ENCODE data around the gene FHOD3.
"Not testable (repeated sequence)": the region's sequence is repeated elsewhere in the genome, so short reads cannot be mapped to it uniquely, and the experiment has no call there.

FHOD3 gene

DNA sequence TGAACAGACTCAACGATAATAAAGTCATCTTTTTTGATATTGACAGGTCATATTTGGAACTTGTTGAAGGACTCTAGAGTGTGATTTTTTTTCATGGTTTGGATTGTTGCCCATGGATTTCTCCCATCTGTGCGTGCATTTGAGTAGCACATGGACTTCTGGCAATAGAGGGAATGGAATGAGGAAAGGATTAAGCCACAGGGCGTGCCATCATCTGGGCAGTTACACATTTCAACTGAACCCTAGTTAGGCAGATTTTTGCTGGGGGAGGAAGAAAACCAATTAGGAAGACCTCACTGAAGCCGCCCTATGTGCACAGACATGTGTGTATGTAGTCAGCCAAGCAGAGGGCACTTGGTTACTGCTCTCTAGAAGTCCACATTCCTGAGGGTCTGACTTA lies 458.7 kb downstream of the FHOD3 start:
- no peak overlapping the region for H3K27ac ChIP-seq (ENCODE audit: low read depth, low read length)
- H3K9ac ChIP-seq (ENCODE audit: low read depth, low read length), result no peak overlapping the region
- H3K9me3 ChIP-seq (ENCODE audit: control insufficient read depth, insufficient read depth, low read length), result no peaks in the 10 kb centered on the region
- no peaks in the 10 kb centered on the region for H3K4me1 ChIP-seq (ENCODE audit: control insufficient read depth, insufficient read depth, low read length)
- H3K4me3 ChIP-seq (ENCODE audit: low read depth, low read length), result no peak overlapping the region
- no peaks in the 10 kb centered on the region for H3K36me3 ChIP-seq (ENCODE audit: control insufficient read depth, insufficient read depth, low read length)
- H3K27me3 ChIP-seq (ENCODE audit: control insufficient read depth, insufficient read depth, low read length), result no peaks in the 10 kb centered on the region

DNA sequence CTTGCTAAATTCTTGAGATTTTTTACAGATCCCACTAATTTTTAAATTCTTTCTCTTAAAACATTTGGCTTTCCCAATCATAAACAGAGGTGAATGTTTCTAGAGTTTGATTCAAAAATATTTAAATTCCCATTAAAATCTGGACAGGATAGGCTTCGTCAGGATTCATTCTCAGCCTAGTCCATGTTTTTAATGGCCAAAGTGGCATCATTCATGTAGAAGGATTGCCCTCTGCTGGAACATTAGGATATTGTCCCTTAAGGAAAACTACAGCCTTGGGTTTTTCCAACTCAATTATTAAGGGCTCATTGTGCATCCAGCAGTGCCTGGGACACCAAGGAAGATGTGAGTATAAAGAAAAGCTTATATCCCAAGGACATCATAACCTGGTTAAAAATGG lies 459.6 kb downstream of the FHOD3 start:
- no peaks in the 10 kb centered on the region for H3K9me3 ChIP-seq (ENCODE audit: control insufficient read depth, insufficient read depth, low read length)
- no peak overlapping the region for H3K27ac ChIP-seq (ENCODE audit: low read depth, low read length)
- no peak overlapping the region for H3K9ac ChIP-seq (ENCODE audit: low read depth, low read length)
- no peaks in the 10 kb centered on the region for H3K36me3 ChIP-seq (ENCODE audit: control insufficient read depth, insufficient read depth, low read length)
- H3K4me3 ChIP-seq (ENCODE audit: low read depth, low read length), result no peak overlapping the region
- H3K4me1 ChIP-seq (ENCODE audit: control insufficient read depth, insufficient read depth, low read length), result no peaks in the 10 kb centered on the region
- H3K27me3 ChIP-seq (ENCODE audit: control insufficient read depth, insufficient read depth, low read length), result no peaks in the 10 kb centered on the region

DNA sequence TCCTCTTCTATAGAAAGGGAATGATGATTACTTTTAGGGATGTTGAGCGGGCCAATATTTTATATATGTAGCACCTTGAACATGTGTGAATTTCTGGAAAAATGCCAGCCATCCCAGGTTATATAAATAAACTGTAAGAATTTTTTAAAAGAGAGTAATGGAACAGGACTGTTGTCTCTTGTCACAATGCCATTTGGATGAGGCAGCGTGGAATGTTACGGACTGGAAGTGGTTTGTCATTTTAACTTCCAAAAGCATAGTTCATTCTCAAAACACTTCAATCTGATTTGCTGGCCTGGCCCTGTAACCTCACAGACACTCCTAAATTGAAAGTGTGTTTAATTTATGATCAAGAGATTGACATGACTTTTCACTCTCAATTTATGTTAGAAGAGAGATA lies 460.5 kb downstream of the FHOD3 start:
- H3K9me3 ChIP-seq (ENCODE audit: control insufficient read depth, insufficient read depth, low read length), result no peaks in the 10 kb centered on the region
- no peak overlapping the region for H3K4me3 ChIP-seq (ENCODE audit: low read depth, low read length)
- no peaks in the 10 kb centered on the region for H3K36me3 ChIP-seq (ENCODE audit: control insufficient read depth, insufficient read depth, low read length)
- no peak overlapping the region for H3K27ac ChIP-seq (ENCODE audit: low read depth, low read length)
- H3K27me3 ChIP-seq (ENCODE audit: control insufficient read depth, insufficient read depth, low read length), result no peaks in the 10 kb centered on the region
- no peaks in the 10 kb centered on the region for H3K4me1 ChIP-seq (ENCODE audit: control insufficient read depth, insufficient read depth, low read length)
- H3K9ac ChIP-seq (ENCODE audit: low read depth, low read length), result no peak overlapping the region

DNA sequence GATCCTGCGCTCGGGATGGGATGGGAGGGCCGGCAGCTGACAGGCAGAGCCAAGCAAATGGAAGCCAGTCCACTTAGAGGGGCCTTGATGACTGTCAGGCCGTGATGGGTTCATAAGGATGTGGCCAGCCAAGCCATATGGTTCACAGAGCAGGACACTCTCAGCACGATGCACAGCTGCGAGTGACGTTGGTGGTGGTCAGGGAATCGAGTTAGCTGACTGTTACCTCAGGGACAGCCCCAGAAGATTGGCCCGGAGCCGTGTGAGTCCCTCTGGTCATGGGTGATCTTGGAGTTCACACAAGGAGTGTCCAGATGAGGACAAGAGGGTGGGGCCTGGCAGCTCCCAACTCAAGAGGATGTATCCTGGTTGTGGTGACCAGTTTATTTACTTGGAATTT lies 461.1 kb downstream of the FHOD3 start:
- H3K9ac ChIP-seq (ENCODE audit: low read depth, low read length), result no peak overlapping the region
- no peaks in the 10 kb centered on the region for H3K9me3 ChIP-seq (ENCODE audit: control insufficient read depth, insufficient read depth, low read length)
- H3K27ac ChIP-seq (ENCODE audit: low read depth, low read length), result no peak overlapping the region
- H3K36me3 ChIP-seq (ENCODE audit: control insufficient read depth, insufficient read depth, low read length), result no peaks in the 10 kb centered on the region
- H3K27me3 ChIP-seq (ENCODE audit: control insufficient read depth, insufficient read depth, low read length), result no peaks in the 10 kb centered on the region
- H3K4me3 ChIP-seq (ENCODE audit: low read depth, low read length), result no peak overlapping the region
- no peaks in the 10 kb centered on the region for H3K4me1 ChIP-seq (ENCODE audit: control insufficient read depth, insufficient read depth, low read length)

DNA sequence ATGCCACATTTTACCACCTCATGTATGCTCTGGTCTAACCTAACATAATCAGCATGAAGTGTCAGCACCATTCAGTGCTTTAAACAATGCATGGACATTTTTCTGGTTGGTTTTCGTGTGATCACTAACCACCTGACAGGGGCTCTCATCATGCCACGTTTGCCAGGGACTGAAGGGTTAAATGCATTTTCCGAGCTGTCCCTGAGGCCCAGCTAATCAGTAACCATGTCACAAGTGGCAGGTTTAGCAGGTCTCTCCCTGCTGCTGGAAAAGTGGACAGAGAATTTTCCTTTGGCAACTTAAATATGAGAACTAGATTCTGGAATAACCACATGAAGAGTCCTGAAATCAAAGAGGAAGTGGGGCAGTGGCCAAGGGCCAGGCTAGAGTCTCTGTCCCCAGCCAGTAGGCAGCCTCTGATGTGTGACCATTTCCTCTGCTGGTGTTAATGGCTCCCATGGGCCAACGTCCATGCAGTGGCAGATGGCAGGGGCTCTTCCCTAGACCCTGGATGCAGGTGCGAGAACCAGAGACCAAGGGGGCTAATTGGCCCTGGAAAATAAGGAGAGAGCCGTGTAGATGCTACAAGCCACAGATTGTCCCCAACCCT lies 461.8 kb downstream of the FHOD3 start:
- Histone ChIP-seq H3K36me3 (ENCODE audit: control insufficient read depth, insufficient read depth, low read length) (no peaks in the 10 kb centered on the region), H3K9me3 (ENCODE audit: control insufficient read depth, insufficient read depth, low read length) (no peaks in the 10 kb centered on the region), H3K4me3 (ENCODE audit: low read depth, low read length) (no peak overlapping the region), H3K27ac (ENCODE audit: low read depth, low read length) (no peak overlapping the region), H3K9ac (ENCODE audit: low read depth, low read length) (no peak overlapping the region), H3K27me3 (ENCODE audit: control insufficient read depth, insufficient read depth, low read length) (no peaks in the 10 kb centered on the region), H3K4me1 (ENCODE audit: control insufficient read depth, insufficient read depth, low read length) (no peaks in the 10 kb centered on the region)

DNA sequence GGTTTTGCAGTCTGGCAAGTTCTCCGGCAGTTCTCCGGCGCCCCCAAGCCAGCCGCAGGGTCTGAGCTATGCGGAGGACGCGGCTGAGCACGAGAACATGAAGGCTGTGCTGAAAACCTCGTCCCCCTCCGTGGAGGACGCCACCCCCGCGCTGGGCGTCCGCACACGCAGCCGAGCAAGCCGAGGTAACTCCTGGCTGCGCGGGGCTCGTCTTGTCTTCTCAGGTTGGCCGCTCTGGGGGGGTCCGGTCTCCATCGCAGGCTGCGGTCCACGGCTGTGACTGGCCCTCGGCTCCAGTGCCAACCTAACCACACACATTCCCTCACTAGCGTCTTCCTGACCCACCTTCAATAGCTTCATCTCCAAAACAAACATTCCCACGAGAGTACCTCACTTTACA lies 463.1 kb downstream of the FHOD3 start:
- Histone ChIP-seq H3K27ac (ENCODE audit: low read depth, low read length) (no peak overlapping the region), H3K9me3 (ENCODE audit: control insufficient read depth, insufficient read depth, low read length) (no peaks in the 10 kb centered on the region), H3K4me1 (ENCODE audit: control insufficient read depth, insufficient read depth, low read length) (no peaks in the 10 kb centered on the region), H3K4me3 (ENCODE audit: low read depth, low read length) (no peak overlapping the region), H3K36me3 (ENCODE audit: control insufficient read depth, insufficient read depth, low read length) (no peaks in the 10 kb centered on the region), H3K27me3 (ENCODE audit: control insufficient read depth, insufficient read depth, low read length) (no peaks in the 10 kb centered on the region), H3K9ac (ENCODE audit: low read depth, low read length) (no peak overlapping the region)

DNA sequence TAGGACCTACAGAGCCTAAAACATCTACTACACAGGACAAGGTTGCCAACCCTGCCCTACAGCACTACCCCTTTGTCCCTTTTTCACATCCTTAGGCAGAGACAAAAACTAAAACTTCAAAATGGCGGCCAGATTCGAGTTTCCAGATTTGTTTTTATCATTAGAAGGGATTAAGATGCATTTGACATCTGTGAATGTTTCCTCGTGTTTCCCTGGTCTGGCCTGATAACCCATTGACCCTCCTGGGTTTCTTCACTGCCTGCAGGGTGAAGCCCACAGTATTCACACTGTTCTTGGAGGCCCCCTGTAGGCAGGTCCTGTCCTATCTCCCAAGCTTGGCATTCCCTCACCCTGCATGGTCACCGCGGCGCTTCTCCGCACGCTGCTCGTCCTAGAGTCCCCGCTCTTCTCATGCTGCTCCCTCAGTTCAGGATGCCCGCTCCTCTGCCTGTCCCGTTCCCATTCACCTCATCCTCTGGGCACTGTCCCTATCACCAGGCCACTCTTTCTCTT lies 463.7 kb downstream of the FHOD3 start:
- H3K27me3 ChIP-seq (ENCODE audit: control insufficient read depth, insufficient read depth, low read length), result no peaks in the 10 kb centered on the region
- no peaks in the 10 kb centered on the region for H3K36me3 ChIP-seq (ENCODE audit: control insufficient read depth, insufficient read depth, low read length)
- H3K9me3 ChIP-seq (ENCODE audit: control insufficient read depth, insufficient read depth, low read length), result no peaks in the 10 kb centered on the region
- H3K4me1 ChIP-seq (ENCODE audit: control insufficient read depth, insufficient read depth, low read length), result no peaks in the 10 kb centered on the region
- no peak overlapping the region for H3K27ac ChIP-seq (ENCODE audit: low read depth, low read length)
- no peak overlapping the region for H3K9ac ChIP-seq (ENCODE audit: low read depth, low read length)
- H3K4me3 ChIP-seq (ENCODE audit: low read depth, low read length), result no peak overlapping the region

DNA sequence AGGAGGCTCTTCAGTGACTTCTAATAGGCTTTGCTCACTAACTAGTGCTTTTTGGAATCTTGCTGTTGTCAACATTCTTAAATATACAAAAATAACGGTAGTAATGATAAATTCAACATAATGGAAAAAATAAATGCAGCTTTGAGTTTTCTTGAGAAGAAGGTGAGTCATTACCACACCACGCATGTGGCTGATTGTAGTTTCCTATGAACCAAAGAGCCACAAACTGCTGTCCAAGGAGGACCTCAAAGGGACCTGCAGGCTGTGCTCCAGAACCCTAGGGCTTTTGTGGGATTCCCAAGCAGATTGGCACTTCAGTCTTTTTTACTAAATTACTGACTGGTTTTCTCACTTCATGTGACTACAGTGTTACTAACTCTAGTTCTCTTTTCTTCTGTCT lies 464.6 kb downstream of the FHOD3 start:
- H3K27me3 ChIP-seq (ENCODE audit: control insufficient read depth, insufficient read depth, low read length), result no peaks in the 10 kb centered on the region
- no peaks in the 10 kb centered on the region for H3K9me3 ChIP-seq (ENCODE audit: control insufficient read depth, insufficient read depth, low read length)
- H3K4me1 ChIP-seq (ENCODE audit: control insufficient read depth, insufficient read depth, low read length), result no peaks in the 10 kb centered on the region

DNA sequence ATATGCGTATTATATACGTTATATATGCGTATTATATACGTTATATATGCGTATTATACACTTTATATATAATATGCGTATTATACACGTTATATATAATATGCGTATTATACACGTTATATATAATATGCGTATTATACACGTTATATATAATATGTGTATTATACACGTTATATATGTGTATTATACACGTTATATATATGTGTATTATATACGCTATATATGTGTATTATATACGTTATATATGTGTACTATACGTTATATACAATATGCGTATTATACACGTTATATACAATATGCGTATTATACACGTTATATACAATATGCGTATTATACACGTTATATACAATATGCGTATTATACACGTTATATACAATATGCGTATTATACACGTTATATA lies 465.5 kb downstream of the FHOD3 start:
- H3K4me3 ChIP-seq (ENCODE audit: low read depth, low read length); H3K4me1 ChIP-seq (ENCODE audit: control insufficient read depth, insufficient read depth, low read length); H3K36me3 ChIP-seq (ENCODE audit: control insufficient read depth, insufficient read depth, low read length); H3K9ac ChIP-seq (ENCODE audit: low read depth, low read length); H3K27me3 ChIP-seq (ENCODE audit: control insufficient read depth, insufficient read depth, low read length); H3K27ac ChIP-seq (ENCODE audit: low read depth, low read length); H3K9me3 ChIP-seq (ENCODE audit: control insufficient read depth, insufficient read depth, low read length): not testable (repeated sequence)

More for the DNA sequence above, 464.6 kb downstream of the FHOD3 start:
- no peaks in the 10 kb centered on the region for H3K36me3 ChIP-seq (ENCODE audit: control insufficient read depth, insufficient read depth, low read length)
- H3K9ac ChIP-seq (ENCODE audit: low read depth, low read length), result no peak overlapping the region
- H3K4me3 ChIP-seq (ENCODE audit: low read depth, low read length), result no peak overlapping the region
- H3K27ac ChIP-seq (ENCODE audit: low read depth, low read length), result no peak overlapping the region

DNA sequence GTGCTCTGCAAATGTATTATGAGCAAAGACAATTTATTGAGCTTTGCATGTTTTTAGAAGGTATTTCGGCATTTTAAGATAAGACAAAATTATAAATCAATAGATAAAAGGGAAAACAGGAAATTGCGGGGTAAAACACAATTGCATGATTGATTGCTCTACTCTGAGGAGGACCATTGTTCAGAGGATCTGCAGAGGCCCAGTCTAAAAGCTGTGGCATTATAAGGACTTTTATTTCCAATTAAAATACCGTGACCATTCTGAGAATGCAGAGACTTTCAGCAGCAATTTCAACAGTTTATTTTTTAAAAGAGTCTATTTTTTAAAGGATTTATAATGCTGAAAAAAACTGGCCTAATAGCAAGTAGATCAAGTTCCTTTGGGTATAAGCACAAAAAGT lies 469.3 kb downstream of the FHOD3 start:
- Histone ChIP-seq H3K36me3 (ENCODE audit: control insufficient read depth, insufficient read depth, low read length) (no peaks in the 10 kb centered on the region), H3K9ac (ENCODE audit: low read depth, low read length) (no peak overlapping the region), H3K27me3 (ENCODE audit: control insufficient read depth, insufficient read depth, low read length) (no peaks in the 10 kb centered on the region), H3K4me3 (ENCODE audit: low read depth, low read length) (no peak overlapping the region), H3K9me3 (ENCODE audit: control insufficient read depth, insufficient read depth, low read length) (no peaks in the 10 kb centered on the region), H3K4me1 (ENCODE audit: control insufficient read depth, insufficient read depth, low read length) (no peaks in the 10 kb centered on the region), H3K27ac (ENCODE audit: low read depth, low read length) (no peak overlapping the region)

DNA sequence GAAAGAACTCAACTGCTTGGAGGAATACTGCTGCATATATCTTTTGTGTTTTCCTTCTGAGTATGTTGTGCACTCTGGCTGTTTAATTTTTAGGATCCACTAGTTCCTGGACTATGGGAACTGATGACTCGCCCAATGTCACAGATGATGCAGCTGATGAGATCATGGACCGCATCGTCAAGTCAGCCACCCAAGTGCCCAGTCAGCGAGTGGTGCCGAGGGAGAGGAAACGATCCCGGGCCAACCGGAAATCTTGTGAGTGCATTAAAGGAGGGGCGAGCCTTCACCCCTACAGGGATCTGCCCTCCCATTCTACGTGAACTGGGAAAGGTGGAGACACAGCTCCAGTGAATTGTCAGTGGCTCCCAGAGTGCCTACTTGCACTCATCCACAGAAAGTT lies 471.7 kb downstream of the FHOD3 start:
- Histone ChIP-seq H3K27me3 (ENCODE audit: control insufficient read depth, insufficient read depth, low read length) (no peaks in the 10 kb centered on the region), H3K9me3 (ENCODE audit: control insufficient read depth, insufficient read depth, low read length) (no peaks in the 10 kb centered on the region), H3K4me1 (ENCODE audit: control insufficient read depth, insufficient read depth, low read length) (no peaks in the 10 kb centered on the region), H3K4me3 (ENCODE audit: low read depth, low read length) (no peak overlapping the region), H3K36me3 (ENCODE audit: control insufficient read depth, insufficient read depth, low read length) (no peaks in the 10 kb centered on the region), H3K27ac (ENCODE audit: low read depth, low read length) (no peak overlapping the region), H3K9ac (ENCODE audit: low read depth, low read length) (no peak overlapping the region)
